HepG2 (cell line): ENCODE data around the gene DHX32. TPM values are rescaled to one million over a fixed set of nuclear protein-coding genes. Genes with fewer than 3 reads are reported as not detected.
"Not testable (repeated sequence)": the region's sequence is repeated elsewhere in the genome, so short reads cannot be mapped to it uniquely, and the experiment has no call there.

ENCODE experiments used
- CHD2 ChIP-seq: IDR thresholded peaks from 2 replicates; pipeline ENCODE4 v1.6.1; 2011; ENCODE audit warnings: low read depth, low read length, improper control_type of control experiment
- GABPA ChIP-seq, 2 experiments: IDR thresholded peaks; 2 replicates each; pipeline ENCODE4 v1.6.1; 2011 to 2016; ENCODE audit warnings: low read depth in 2 of 2, low read length in 1 of 2, missing biosample characterization in 1 of 2, missing genetic modification characterization in 1 of 2
- HNRNPLL ChIP-seq: fragments of 200-400 bp; formaldehyde crosslinking; IDR thresholded peaks from 2 replicates; pipeline ENCODE4 v1.6.1; 2017; ENCODE audit warnings: mild to moderate bottlenecking, low read depth, low read length; ENCODE audit not compliant: poor library complexity, severe bottlenecking
- LCORL ChIP-seq, 2 experiments: fragments of 450-650 bp in 1 of 2; sonication (generic) in 1 of 2; formaldehyde crosslinking in 1 of 2; IDR thresholded peaks; 2 replicates each; pipeline versions ENCODE4 v1.5.0 to v1.6.1; 2017 to 2020; ENCODE audit warnings: antibody characterized with exemption in 1 of 2, missing genetic modification reagents in 1 of 2
- POLR2A ChIP-seq, 2 experiments: IDR thresholded peaks; 2 replicates each; pipeline ENCODE4 v1.6.1; 2011; ENCODE audit warnings: low read depth in 2 of 2, low read length in 2 of 2, mild to moderate bottlenecking in 1 of 2, moderate library complexity in 1 of 2; ENCODE audit not compliant: insufficient read depth in 1 of 2
- POLR2G ChIP-seq: fragments of 200-400 bp; formaldehyde crosslinking; IDR thresholded peaks from 2 replicates; pipeline ENCODE4 v1.6.1; 2018; ENCODE audit warnings: mild to moderate bottlenecking, low read depth, low read length, moderate library complexity
- ZNF441 ChIP-seq: sonication (generic); formaldehyde crosslinking; IDR thresholded peaks from 2 replicates; pipeline ENCODE4 v1.7.0; 2021; ENCODE audit warnings: missing genetic modification reagents, borderline replicate concordance
- ZNF749 ChIP-seq: sonication (generic); formaldehyde crosslinking; IDR thresholded peaks from 2 replicates; pipeline ENCODE4 v1.8.0; 2022; ENCODE audit warnings: mild to moderate bottlenecking, missing genetic modification reagents, moderate library complexity, borderline replicate concordance
- ZNF772 ChIP-seq: sonication (generic); formaldehyde crosslinking; IDR thresholded peaks from 2 replicates; pipeline ENCODE4 v1.5.0; 2020; ENCODE audit warnings: mild to moderate bottlenecking, missing genetic modification reagents
- polyA plus RNA-seq, 8 experiments: library from polyadenylated mRNA; depleted of rRNA in 3 of 8; stranded (reverse) in 7 of 8; unstranded in 1 of 8; fragments of >200 nt; fragmentation: Illumina TruSeq in 4 of 8; extraction: Trizol in 4 of 8; gene quantifications; 2 replicates each; pipeline versions ENCODE4 v1.2.1 to v1.2.3, GENCODE V29; 2011 to 2016; ENCODE audit warnings: low read depth in 4 of 8, missing spikeins in 1 of 8, mixed read lengths in 1 of 8; ENCODE audit not compliant: insufficient read depth in 1 of 8
- total RNA-seq, 5 experiments: library from RNA; depleted of rRNA; stranded (reverse); fragments of >200 nt; fragmentation: Illumina TruSeq; extraction: Trizol; gene quantifications; 2 replicates each; pipeline ENCODE4 v1.2.3, GENCODE V29; 2016; ENCODE audit warnings: low read depth in 1 of 5
- TF ChIP-seq, protein P1 (sequence below): sonication (generic); formaldehyde crosslinking; IDR thresholded peaks from 2 replicates; pipeline ENCODE4 v1.4.0; 2020; ENCODE audit warnings: mild to moderate bottlenecking, missing genetic modification reagents
- TF ChIP-seq, protein P2 (sequence below): sonication (generic); formaldehyde crosslinking; IDR thresholded peaks from 2 replicates; pipeline ENCODE4 v1.8.0; 2023; ENCODE audit warnings: mild to moderate bottlenecking, missing genetic modification reagents
- TF ChIP-seq, protein P3 (sequence below): sonication (generic); formaldehyde crosslinking; IDR thresholded peaks from 2 replicates; pipeline ENCODE4 v1.4.0; 2020; ENCODE audit warnings: missing genetic modification reagents, mild to moderate bottlenecking, borderline replicate concordance
- TF ChIP-seq, protein P4 (sequence below): sonication (generic); formaldehyde crosslinking; IDR thresholded peaks from 2 replicates; pipeline ENCODE4 v1.4.0; 2020; ENCODE audit warnings: missing genetic modification reagents
- TF ChIP-seq, protein P5 (sequence below): sonication (generic); formaldehyde crosslinking; IDR thresholded peaks from 2 replicates; pipeline ENCODE4 v1.5.1; 2020; ENCODE audit warnings: mild to moderate bottlenecking, missing genetic modification reagents, moderate library complexity

The DHX32 gene
- total and polyA plus RNA-seq, 2 of the 13 experiments (the other 11 are each of a cell fraction or from before 2014, with no cell fraction given), result 15.5 to 16.5 TPM

DNA sequence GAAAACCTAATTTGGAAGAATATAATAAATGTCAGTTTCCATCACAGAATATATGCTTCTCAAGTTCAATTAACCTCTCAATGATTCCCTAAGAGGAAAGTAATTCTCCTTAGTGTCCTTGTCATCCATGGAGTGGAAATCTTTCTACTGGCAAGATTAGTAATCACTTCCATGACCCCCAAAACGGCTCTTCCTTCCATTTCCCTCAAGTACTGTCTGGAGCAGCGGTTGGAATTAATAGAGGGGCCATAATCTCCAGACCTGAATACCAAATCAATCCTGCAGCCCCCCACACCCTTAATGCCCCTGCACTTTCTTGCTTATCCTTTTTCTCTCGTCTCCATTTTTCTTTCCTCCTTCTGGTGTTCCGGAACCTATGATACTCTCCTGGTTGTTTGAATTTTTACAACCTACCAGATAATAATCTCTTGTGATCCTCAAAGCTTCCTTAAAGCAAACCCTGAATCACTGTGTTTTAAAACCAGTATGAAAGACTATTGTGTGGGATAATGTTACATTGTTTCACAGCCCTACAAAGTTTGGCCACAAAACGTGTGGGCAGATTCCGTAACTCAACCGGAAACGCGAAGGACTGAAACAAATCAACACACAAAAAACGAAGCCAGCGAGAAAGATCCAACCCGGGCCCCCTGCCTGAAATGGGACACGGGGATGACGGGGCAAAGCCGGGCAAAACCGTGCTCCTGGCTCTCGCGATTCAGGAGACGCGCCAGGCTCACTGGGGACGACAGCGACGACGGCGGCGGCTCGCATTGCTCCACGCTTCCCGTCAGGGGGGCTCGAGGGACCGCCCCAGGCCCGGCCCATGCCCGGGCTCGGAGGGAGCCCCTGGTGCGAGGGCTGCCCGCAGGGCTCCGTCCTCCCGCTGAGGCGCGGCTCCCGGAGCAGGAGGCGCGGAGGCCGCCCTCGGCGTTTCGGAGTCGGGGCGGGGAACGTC lies 14.3 kb upstream of the DHX32 start (continued):
- TF ChIP-seq, protein P1, sequence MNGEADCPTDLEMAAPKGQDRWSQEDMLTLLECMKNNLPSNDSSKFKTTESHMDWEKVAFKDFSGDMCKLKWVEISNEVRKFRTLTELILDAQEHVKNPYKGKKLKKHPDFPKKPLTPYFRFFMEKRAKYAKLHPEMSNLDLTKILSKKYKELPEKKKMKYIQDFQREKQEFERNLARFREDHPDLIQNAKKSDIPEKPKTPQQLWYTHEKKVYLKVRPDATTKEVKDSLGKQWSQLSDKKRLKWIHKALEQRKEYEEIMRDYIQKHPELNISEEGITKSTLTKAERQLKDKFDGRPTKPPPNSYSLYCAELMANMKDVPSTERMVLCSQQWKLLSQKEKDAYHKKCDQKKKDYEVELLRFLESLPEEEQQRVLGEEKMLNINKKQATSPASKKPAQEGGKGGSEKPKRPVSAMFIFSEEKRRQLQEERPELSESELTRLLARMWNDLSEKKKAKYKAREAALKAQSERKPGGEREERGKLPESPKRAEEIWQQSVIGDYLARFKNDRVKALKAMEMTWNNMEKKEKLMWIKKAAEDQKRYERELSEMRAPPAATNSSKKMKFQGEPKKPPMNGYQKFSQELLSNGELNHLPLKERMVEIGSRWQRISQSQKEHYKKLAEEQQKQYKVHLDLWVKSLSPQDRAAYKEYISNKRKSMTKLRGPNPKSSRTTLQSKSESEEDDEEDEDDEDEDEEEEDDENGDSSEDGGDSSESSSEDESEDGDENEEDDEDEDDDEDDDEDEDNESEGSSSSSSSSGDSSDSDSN (CRISPR knock-in tag), result peak; percentile 92; the same call in 1 of the 2 replicates
- TF ChIP-seq, protein P2, sequence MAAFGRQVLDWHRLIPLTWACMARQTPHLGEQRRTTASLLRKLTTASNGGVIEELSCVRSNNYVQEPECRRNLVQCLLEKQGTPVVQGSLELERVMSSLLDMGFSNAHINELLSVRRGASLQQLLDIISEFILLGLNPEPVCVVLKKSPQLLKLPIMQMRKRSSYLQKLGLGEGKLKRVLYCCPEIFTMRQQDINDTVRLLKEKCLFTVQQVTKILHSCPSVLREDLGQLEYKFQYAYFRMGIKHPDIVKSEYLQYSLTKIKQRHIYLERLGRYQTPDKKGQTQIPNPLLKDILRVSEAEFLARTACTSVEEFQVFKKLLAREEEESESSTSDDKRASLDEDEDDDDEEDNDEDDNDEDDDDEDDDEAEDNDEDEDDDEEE (CRISPR knock-in tag), result peak; percentile 51; the same call in 1 of the 2 replicates
- TF ChIP-seq LCORL (IDR thresholded peaks at IDR 0.05); GABPA (IDR thresholded peaks at IDR 0.05; ENCODE audit: low read depth, low read length): not testable (repeated sequence)
- peak; percentile 28; the same call in 1 of the 2 replicates for TF ChIP-seq LCORL (CRISPR knock-in tag; IDR thresholded peaks at IDR 0.05)
- TF ChIP-seq, protein P3, sequence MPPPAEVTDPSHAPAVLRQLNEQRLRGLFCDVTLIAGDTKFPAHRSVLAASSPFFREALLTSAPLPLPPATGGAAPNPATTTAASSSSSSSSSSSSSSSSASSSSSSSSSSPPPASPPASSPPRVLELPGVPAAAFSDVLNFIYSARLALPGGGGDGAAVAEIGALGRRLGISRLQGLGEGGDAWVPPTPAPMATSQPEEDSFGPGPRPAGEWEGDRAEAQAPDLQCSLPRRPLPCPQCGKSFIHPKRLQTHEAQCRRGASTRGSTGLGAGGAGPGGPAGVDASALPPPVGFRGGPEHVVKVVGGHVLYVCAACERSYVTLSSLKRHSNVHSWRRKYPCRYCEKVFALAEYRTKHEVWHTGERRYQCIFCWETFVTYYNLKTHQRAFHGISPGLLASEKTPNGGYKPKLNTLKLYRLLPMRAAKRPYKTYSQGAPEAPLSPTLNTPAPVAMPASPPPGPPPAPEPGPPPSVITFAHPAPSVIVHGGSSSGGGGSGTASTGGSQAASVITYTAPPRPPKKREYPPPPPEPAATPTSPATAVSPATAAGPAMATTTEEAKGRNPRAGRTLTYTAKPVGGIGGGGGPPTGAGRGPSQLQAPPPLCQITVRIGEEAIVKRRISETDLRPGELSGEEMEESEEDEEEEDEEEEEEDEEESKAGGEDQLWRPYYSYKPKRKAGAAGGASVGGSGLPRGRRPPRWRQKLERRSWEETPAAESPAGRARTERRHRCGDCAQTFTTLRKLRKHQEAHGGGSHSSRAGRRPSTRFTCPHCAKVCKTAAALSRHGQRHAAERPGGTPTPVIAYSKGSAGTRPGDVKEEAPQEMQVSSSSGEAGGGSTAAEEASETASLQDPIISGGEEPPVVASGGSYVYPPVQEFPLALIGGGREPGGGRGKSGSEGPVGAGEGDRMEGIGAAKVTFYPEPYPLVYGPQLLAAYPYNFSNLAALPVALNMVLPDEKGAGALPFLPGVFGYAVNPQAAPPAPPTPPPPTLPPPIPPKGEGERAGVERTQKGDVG, result 0 out of 2 replicates have a peak, but pooled peaks have one; percentile 38
- TF ChIP-seq CHD2, result peak; percentile 89
- TF ChIP-seq ZNF772 (CRISPR knock-in tag), result peak; percentile 17; the same call in 1 of the 2 replicates
- TF ChIP-seq POLR2A (IDR thresholded peaks at IDR 0.05; ENCODE audit: insufficient read depth in 1 of 2, low read depth in 2 of 2, low read length in 2 of 2), result peak; percentile 20 to 33; a peak in 2 of 4 replicates
- peak; percentile 42; the same call in 1 of the 2 replicates for TF ChIP-seq POLR2G
- TF ChIP-seq ZNF441, result peak; percentile 29; the same call in 1 of the 2 replicates
- TF ChIP-seq ZNF749, result peak; percentile 49; the same call in 1 of the 2 replicates
- TF ChIP-seq, protein P4, sequence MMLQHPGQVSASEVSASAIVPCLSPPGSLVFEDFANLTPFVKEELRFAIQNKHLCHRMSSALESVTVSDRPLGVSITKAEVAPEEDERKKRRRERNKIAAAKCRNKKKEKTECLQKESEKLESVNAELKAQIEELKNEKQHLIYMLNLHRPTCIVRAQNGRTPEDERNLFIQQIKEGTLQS (CRISPR knock-in tag), result peak; percentile 22; the same call in 1 of the 2 replicates
- peak; percentile 41; the same call in 1 of the 2 replicates for TF ChIP-seq GABPA (CRISPR knock-in tag; IDR thresholded peaks at IDR 0.05; ENCODE audit: low read depth)
- TF ChIP-seq, protein P5, sequence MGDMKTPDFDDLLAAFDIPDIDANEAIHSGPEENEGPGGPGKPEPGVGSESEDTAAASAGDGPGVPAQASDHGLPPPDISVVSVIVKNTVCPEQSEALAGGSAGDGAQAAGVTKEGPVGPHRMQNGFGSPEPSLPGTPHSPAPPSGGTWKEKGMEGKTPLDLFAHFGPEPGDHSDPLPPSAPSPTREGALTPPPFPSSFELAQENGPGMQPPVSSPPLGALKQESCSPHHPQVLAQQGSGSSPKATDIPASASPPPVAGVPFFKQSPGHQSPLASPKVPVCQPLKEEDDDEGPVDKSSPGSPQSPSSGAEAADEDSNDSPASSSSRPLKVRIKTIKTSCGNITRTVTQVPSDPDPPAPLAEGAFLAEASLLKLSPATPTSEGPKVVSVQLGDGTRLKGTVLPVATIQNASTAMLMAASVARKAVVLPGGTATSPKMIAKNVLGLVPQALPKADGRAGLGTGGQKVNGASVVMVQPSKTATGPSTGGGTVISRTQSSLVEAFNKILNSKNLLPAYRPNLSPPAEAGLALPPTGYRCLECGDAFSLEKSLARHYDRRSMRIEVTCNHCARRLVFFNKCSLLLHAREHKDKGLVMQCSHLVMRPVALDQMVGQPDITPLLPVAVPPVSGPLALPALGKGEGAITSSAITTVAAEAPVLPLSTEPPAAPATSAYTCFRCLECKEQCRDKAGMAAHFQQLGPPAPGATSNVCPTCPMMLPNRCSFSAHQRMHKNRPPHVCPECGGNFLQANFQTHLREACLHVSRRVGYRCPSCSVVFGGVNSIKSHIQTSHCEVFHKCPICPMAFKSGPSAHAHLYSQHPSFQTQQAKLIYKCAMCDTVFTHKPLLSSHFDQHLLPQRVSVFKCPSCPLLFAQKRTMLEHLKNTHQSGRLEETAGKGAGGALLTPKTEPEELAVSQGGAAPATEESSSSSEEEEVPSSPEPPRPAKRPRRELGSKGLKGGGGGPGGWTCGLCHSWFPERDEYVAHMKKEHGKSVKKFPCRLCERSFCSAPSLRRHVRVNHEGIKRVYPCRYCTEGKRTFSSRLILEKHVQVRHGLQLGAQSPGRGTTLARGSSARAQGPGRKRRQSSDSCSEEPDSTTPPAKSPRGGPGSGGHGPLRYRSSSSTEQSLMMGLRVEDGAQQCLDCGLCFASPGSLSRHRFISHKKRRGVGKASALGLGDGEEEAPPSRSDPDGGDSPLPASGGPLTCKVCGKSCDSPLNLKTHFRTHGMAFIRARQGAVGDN (CRISPR knock-in tag), result peak; percentile 68
- peak; percentile 29 for TF ChIP-seq HNRNPLL
